HG03565 (cell line): ENCODE measurements around the gene HAUS8.
"Not testable (repeated sequence)": the region's sequence is repeated elsewhere in the genome, so short reads cannot be mapped to it uniquely, and the experiment has no call there.

Source experiments
- ATAC-seq: cut with Tn5 transposase; IDR thresholded peaks from one replicate; pipeline ENCODE4 v1.9.1; 2021; ENCODE audit warnings: mild to moderate bottlenecking, moderate library complexity; ENCODE audit not compliant: unreplicated experiment

The HAUS8 gene, protein sequence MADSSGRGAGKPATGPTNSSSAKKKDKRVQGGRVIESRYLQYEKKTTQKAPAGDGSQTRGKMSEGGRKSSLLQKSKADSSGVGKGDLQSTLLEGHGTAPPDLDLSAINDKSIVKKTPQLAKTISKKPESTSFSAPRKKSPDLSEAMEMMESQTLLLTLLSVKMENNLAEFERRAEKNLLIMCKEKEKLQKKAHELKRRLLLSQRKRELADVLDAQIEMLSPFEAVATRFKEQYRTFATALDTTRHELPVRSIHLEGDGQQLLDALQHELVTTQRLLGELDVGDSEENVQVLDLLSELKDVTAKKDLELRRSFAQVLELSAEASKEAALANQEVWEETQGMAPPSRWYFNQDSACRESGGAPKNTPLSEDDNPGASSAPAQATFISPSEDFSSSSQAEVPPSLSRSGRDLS

GRCh38 chr19:17075035-17075863, at the start of gene HAUS8, which contains the start of gene MYO9B:
TSS of gene HAUS8 (minus strand) at chr19:17075452. CDS start at chr19:17075422, 30 bp downstream.
TSS of gene MYO9B (plus strand) at chr19:17075777. CDS start at chr19:17101718, 25,941 bp downstream.
- ATAC-seq, result peak; percentile 64

DNA sequence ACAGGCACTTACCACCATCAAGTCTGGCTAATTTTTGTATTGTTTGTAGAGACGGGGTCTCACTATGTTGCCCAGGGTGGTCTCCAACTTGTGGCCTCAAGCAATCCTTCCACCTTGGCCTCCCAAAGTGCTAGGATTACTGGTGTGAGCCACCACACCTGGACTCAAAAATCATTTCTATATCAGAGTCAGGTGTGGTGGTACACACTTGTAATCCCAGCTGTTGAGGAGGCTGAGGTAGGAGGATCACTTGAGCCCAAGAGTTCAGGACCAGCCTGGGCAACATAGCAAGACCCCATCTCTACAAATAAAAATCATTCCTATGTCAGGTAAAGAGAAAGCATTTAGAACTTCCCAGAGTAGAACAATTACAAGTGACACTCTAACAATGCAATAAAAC, 48.8 kb upstream of the HAUS8 start:
- no peak for ATAC-seq

GRCh38 chr19:17123041-17123440, 47.8 kb upstream of the HAUS8 start:
- no peak for ATAC-seq

DNA sequence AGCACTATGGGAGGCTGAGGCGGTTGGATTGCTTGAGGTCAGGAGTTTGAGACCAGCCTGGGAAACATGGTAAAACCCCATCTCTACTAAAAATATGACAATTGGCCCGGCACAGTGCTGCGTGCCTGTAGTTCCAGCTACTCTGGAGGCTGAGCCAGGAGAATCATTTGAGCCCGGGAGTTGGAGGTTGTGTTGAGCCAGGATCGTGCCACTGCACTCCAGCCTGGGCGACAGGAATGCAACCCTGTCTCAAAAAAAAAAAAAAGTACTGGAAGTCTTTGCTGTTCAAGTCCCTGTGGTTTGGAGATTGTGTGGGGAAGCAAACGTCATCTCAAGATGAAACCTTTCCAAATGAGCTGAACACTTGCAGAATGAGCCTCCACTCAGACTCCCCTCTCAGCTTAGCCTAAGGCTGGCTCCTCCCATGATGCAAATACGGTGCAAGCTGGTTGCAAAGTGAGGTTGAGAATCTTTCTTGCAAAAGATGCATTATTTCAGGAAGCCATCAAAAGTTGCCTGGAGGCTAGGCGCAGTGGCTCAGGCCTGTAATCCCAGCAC, 46.6 kb upstream of the HAUS8 start:
- ATAC-seq, result no peak

DNA sequence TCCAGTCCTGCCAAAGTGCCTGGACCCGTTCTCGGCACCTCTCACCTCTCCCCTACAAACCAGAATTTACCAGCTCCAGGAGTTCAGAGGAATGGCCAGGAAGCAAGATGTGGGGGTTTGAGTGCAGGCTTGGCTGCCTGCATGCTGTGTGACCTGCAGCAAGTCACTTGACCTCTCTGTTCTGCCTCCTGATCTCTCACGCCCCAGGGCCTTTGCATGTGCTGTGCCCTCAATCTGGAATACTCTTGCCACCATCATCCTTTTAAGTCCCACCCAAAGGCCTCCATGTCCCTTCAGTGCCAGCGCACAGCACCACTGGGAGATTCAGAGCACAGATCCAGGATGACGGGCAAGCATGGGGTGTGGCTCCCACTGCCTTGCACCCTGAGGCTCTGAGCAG, 43.7 kb upstream of the HAUS8 start:
- ATAC-seq, result no peak

- ATAC-seq, result no peak
These were observed 41.9 kb upstream of the HAUS8 start for GRCh38 chr19:17116996-17117702.

GRCh38 chr19:17114414-17114831, 39.2 kb upstream of the HAUS8 start:
- no peak for ATAC-seq

DNA sequence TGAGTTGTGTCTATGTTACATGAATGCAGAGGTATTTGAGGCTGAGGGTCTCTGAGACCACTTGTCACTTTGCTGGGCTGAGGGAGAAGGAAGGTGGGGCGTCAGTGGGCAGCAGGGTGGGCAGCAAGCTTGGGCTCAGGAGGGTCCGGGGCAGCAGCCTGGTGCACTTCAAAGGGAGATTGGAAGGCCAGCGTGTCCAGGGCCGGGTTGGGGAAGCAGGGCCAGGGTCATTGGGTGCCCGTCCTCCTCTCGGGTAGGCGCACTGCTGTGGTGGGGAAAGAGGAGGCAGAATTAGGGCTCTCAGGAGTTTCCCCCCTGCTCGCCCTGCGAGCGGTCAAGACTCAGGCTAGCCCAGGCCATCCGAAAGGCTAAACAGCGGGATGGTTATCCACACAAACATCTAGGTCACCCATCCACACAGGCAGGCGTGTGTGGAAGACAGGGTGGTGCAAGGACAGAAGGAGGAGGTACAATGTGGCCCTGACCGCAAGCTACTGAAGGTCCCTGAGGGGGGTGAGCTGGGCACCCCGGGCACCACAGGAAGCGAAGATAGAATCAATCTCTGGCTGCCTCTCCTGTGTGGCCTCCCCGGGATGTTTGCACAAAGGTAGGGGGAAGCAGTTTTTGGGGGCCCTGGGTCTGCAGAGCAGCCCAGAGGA, 38.0 kb upstream of the HAUS8 start:
- no peak for ATAC-seq

DNA sequence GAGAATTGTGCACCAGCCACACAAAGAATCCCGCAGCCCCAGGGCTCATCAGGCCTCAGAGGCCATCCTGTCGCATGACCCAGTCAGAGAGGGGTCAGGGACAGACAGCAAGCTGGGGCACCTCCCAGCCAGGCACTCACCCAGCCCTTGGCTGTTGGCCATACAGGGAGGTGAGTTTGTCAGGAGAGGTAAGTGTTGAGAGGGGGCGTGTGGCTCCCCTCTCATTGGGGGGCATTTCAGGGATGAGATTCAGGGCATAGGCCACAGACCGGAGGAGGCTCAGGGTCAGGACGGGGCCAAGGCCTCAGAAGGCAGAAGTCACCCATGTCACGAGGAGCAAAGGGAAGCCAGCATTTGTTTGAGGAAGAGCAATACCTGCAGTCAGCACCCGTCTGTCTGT, 37.4 kb upstream of the HAUS8 start:
- no peak for ATAC-seq

GRCh38 chr19:17112271-17112670, 37.0 kb upstream of the HAUS8 start:
- ATAC-seq, result no peak

GRCh38 chr19:17111766-17112165, 36.5 kb upstream of the HAUS8 start:
- no peak for ATAC-seq

DNA sequence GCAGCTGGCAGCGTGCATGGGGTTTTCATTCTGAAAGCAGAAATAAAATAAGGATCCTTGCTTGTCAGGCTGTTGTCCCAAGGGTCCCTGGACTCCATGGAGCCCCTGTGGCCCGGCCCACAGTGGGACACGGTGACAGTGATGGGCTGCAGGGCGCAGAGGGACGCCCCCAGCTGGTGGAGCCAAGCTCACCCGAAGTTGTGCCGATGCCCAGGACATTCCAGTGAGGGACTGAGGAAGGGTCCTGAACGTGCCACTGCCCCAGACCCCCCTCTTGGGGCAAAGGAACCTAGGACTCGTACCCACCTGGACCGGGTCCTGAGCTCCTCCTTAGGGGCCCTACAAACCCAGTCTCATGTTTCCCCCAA, 35.3 kb upstream of the HAUS8 start:
- ATAC-seq, result no peak

GRCh38 chr19:17109962-17110598, 34.8 kb upstream of the HAUS8 start:
- no peak for ATAC-seq

DNA sequence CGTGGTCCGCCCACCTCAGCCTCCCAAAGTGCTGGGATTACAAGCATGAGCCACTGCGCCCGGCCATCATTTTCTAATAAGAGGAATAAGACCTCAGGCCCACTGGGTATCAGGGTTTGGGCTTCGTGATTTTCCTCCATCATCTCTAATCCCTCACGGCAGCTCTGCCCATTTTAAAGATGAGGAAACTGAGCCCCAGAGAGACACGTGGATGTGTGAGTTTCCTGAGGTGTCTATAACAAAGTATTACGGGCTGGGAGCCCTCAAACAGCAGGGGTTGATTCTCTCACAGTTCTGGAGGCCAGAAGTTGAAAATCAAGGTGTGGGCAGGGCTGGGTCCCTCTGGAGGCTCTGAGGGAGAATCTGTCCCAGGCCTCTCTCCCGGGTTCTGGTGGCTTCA, 34.0 kb upstream of the HAUS8 start:
- ATAC-seq, result no peak

GRCh38 chr19:17108453-17108784, 33.2 kb upstream of the HAUS8 start:
- ATAC-seq, result no peak

DNA sequence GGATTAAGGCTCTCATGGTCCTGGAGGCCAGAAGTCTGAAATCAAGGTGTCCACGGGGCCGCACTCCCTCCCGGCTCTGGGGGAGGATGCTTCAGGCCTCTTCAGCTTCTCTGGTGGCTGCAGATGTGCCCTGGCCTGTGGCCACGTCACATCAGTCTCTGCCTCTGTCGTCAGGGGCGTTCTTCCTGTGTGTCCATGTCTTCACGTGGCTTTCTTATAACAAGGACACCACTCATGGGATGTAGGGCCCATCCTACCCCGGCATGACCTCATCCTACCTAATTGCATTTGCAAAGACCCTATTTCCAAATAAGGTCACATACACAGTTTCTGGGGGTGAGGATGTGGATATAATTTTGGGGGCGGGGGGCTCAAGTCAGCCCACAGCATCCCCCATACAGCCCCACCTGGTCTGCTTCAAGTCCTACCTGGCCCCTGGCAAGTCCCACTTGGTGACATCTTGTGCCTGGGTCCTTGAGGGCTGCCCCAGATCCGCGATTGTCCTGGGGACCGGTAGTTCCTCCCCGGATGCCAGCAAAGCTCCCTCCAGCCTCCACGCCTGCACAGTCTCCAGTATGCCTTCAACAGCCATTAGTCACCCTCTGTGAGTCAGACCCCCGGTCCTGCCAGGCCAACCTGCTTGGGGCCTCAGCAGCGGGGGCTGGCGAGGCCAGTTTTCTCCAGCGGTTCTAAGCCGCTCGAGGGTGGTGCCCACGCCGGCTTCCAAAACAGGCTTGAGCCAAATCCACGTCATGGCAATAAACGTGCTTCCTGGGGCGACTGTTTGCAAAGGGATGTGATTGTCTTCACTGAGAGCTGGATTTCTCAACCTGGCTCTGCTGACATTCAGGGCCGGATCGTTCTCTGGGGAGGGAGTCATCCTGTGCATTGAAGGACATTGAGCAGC, 32.5 kb upstream of the HAUS8 start:
- ATAC-seq, result no peak

- ATAC-seq, result not testable (repeated sequence)
These were observed 31.7 kb upstream of the HAUS8 start for GRCh38 chr19:17106964-17107363.

DNA sequence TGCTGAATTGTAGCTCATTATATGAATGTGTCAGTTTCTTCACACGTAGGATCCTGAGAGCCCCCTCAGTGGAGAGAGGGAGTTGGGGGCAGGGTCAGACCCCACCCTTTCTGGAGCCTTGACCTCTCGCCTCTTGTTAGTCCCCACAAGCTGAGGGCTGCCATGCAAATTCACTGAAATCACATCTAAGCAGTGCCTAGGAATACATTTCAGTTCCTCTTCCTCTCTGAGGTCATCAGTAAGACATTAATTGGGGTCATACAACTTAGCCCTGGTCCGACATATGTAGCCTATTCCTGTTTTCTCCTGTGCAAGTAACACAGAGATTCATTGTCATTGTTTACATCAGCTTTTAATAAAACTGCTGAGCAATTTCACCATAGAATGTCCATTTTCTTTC, 30.3 kb upstream of the HAUS8 start:
- ATAC-seq, result no peak

DNA sequence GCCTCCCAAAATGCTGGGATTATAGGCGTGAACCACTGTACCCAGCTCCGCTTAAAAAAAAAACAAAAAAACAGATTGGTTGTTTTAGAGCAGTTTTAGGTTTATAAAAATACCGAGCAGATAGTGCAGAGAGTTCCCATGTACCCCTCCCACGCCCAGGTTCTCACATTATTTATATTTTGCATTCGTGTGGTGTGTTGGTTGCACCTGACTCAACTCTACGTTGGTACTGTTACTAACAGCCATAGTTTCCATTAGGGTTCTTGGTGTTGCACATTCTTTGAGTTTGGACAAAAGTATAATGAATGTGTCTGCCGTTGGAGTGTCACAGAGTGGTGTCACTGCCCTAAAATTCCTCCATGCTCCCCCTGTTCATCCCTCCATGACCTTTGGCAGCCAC, 29.4 kb upstream of the HAUS8 start:
- no peak for ATAC-seq
